ENCODE data around the gene MISP.

- no peak for TF ChIP-seq CTCF (conservative IDR thresholded peaks at IDR 0.05; ENCODE audit: low read depth, low read length)
- peak; percentile 97 for TF ChIP-seq POLR2A (IDR thresholded peaks at IDR 0.05; ENCODE audit: low read depth, low read length)
- TF ChIP-seq ELK1 (IDR thresholded peaks at IDR 0.05; ENCODE audit: borderline replicate concordance, low read depth, low read length) = no peak
- TF ChIP-seq RFX5 (IDR thresholded peaks at IDR 0.05; ENCODE audit: low read depth, low read length) = no peak
- TF ChIP-seq CEBPB (IDR thresholded peaks at IDR 0.05; ENCODE audit: low read depth, low read length) = no peak
- TF ChIP-seq MXI1 (IDR thresholded peaks at IDR 0.05; ENCODE audit: borderline replicate concordance, low read depth, low read length) = peak; percentile 91
- TF ChIP-seq MAFK (IDR thresholded peaks at IDR 0.05; ENCODE audit: low read depth, low read length) = no peak
- TF ChIP-seq FOS (IDR thresholded peaks at IDR 0.05; ENCODE audit: low read depth, low read length) = peak; percentile 55; the same call in 1 of the 2 replicates
- no peak for TF ChIP-seq RCOR1 (IDR thresholded peaks at IDR 0.05; ENCODE audit: insufficient replicate concordance, low read length)
Measured at GRCh38 chr19:796692-797527, 46.0 kb downstream of the MISP start, which contains the start of gene PTBP1.
